Thymus (tissue), 11 donors: ENCODE results near the gene GARIN5B. TPM values are rescaled to one million over a fixed set of nuclear protein-coding genes. Genes with fewer than 3 reads are reported as not detected.
A peak's percentile ranks its signal among the peaks of the same experiment; 100 is the strongest.
"Not testable (repeated sequence)": the region's sequence is repeated elsewhere in the genome, so short reads cannot be mapped to it uniquely, and the experiment has no call there.

Source experiments
- DNase-seq, 9 donors: peaks; one replicate each; pipeline ENCODE4 v3.0.0-alpha.2; 2013; ENCODE audit warnings: low spot score in 9 of 9, low read depth in 6 of 9, missing footprints in 1 of 9
- H3K27ac ChIP-seq, 2 donors: one replicate each; pipeline ENCODE4 v1.5.1; 2013; ENCODE audit warnings: control low read depth in 1 of 2, low read depth in 1 of 2, low read length in 1 of 2, mild to moderate bottlenecking in 1 of 2, moderate library complexity in 1 of 2
- H3K27me3 ChIP-seq, 2 donors: one replicate each; pipeline ENCODE4 v1.5.1; 2013; ENCODE audit warnings: low read length in 1 of 2; ENCODE audit not compliant: control insufficient read depth in 2 of 2, insufficient read depth in 1 of 2
- H3K36me3 ChIP-seq, 2 donors: one replicate each; pipeline ENCODE4 v1.5.1; 2013; ENCODE audit warnings: low read length in 1 of 2, mild to moderate bottlenecking in 1 of 2, moderate library complexity in 1 of 2; ENCODE audit not compliant: control insufficient read depth in 2 of 2, insufficient read depth in 2 of 2
- H3K4me1 ChIP-seq, 2 donors: one replicate each; pipeline ENCODE4 v1.5.1; 2013; ENCODE audit warnings: low read length in 2 of 2; ENCODE audit not compliant: control insufficient read depth in 2 of 2, insufficient read depth in 2 of 2
- H3K4me3 ChIP-seq, 2 donors: one replicate each; pipeline ENCODE4 v1.5.1; 2013; ENCODE audit warnings: low read length in 2 of 2, control low read depth in 1 of 2, mild to moderate bottlenecking in 1 of 2
- H3K9me3 ChIP-seq, 2 donors: one replicate each; pipeline ENCODE4 v1.5.1; 2013; ENCODE audit warnings: low read length in 1 of 2, mild to moderate bottlenecking in 1 of 2; ENCODE audit not compliant: control insufficient read depth in 2 of 2, insufficient read depth in 1 of 2
- WGBS: extraction: QIAGEN DNeasy Blood & Tissue Kit; methylation state at CpG from one replicate; pipeline ENCODE4 v1.1.7; 2013; 5-methylcytosine and 5-hydroxymethylcytosine counted together
- polyA plus RNA-seq: library from polyadenylated mRNA; stranded (reverse); fragments of 200-250 nt; gene quantifications from one replicate; pipeline ENCODE4 v1.2.3, GENCODE V29; 2013
- total RNA-seq: library from RNA; stranded (reverse); fragments of 120-200 nt; gene quantifications from one replicate; pipeline ENCODE4 v1.2.4, GENCODE V29; 2013
- donor health status: healthy.

GARIN5B gene
- total and polyA plus RNA-seq, 2 donors, result 0.05 TPM; not detected in 1

GRCh38 chr19:55339105-55339888 is 23.8 kb downstream of the GARIN5B start, which contains the start of gene KMT5C:
KMT5C (plus strand) TSS chr19:55339876; CDS start chr19:55341937, 2,061 bp downstream.
- Histone ChIP-seq H3K27me3 (peaks cover 0 to 4% of the 10 kb centered on the region in 2 donors), H3K9me3 (peaks cover 0 to 2% of the 10 kb centered on the region in 2 donors), H3K4me1 (peaks cover 11 to 26% of the 10 kb centered on the region in 2 donors), H3K4me3 (peak within 1 kb of the TSS; percentile 64 to 70), H3K36me3 (peaks cover 19 to 27% of the 10 kb centered on the region in 2 donors), H3K27ac (peak within 1 kb of the TSS; percentile 95 to 97)
- DNase-seq, result peak; percentile 100
- WGBS, result under 1% methylated on average over 63 of the region's 63 CpGs

DNA sequence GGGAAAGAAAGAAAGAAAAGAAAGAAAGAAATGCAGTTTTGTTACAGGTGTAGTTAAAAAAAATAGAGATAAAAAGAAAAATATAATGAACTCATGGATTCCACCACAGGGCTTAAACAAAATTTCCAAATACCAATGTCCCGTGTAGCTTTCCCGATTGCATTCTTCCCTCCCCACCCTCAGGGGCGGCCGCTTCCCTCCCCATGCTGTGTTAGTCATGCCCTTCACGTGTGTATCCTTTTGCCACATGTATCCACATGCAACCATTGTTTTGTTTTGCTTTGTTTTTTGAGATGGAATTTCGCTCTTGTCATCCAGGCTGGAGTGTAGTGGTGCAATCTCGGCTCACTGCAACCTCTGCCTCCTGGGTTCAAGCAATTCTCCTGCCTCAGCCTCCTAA is 27.0 kb downstream of the GARIN5B start:
- DNase-seq, result no peak
- Histone ChIP-seq H3K4me3 (no peak overlapping the region), H3K27me3 (peaks cover 0 to 4% of the 10 kb centered on the region in 2 donors), H3K36me3 (no peaks in the 10 kb centered on the region), H3K9me3 (peaks cover 0 to 2% of the 10 kb centered on the region in 2 donors), H3K27ac (no peak overlapping the region), H3K4me1 (peaks cover 5 to 20% of the 10 kb centered on the region in 2 donors)
- 92% methylated on average over 7 of the region's 7 CpGs for WGBS

- Histone ChIP-seq H3K4me3 (no peak overlapping the region), H3K4me1 (peaks cover 0 to 8% of the 10 kb centered on the region in 2 donors), H3K9me3 (no peaks in the 10 kb centered on the region), H3K27ac (no peak overlapping the region), H3K36me3 (no peaks in the 10 kb centered on the region), H3K27me3 (peaks cover 0 to 4% of the 10 kb centered on the region in 2 donors)
- WGBS, result 95% methylated on average over 11 of the region's 11 CpGs
- DNase-seq, result no peak
Observed at GRCh38 chr19:55333870-55334269, 29.2 kb downstream of the GARIN5B start.

DNA sequence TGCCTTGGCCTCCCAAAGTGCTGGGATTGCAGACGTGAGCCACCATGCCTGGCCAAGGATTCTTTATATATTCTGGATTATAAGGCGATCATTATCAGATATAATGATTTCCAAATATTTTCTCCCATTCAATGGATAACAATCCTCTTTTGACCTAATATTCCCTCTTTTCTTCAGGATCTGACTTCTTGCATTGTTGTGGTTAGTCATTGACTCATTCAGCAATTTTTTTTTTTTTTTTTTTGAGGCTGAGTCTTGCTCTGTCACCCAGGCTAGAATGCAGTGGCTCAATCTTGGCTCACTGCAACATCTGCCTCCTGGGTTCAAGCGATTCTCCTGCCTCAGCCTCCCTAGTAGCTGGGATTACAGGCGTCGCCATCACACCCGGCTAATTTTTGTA is 33.3 kb downstream of the GARIN5B start:
- not testable (repeated sequence) for H3K27ac ChIP-seq, H3K4me3 ChIP-seq, H3K9me3 ChIP-seq, H3K36me3 ChIP-seq, H3K27me3 ChIP-seq, H3K4me1 ChIP-seq, DNase-seq
- WGBS, result 97% methylated on average over 6 of the region's 6 CpGs

DNA sequence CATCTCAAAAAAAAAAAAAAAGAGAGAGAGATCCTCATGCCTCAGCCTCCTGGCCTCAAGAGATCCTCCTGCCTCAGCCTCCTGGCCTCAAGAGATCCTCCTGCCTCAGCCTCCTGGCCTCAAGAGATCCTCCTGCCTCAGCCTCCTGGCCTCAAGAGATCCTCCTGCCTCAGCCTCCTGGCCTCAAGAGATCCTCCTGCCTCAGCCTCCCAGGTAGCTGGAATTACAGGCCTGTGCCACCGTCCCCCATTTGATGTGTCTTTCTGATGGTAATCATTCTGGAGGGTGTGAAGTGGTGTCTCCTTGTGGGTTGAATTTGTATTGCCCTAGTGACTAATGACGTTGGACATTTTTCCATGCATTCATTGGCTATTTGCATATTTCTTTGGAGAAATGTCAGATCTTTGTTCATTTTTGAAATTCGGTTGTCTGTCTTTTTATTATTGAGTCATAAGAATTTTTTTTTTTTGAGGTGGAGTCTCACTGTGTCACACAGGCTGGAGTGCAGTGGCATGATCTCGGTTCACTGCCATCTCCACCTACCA is 34.2 kb downstream of the GARIN5B start:
- H3K9me3 ChIP-seq, H3K36me3 ChIP-seq, H3K4me3 ChIP-seq, H3K4me1 ChIP-seq, H3K27me3 ChIP-seq, DNase-seq, H3K27ac ChIP-seq: not testable (repeated sequence)
- 93% methylated on average over 4 of the region's 4 CpGs for WGBS

- H3K9me3 ChIP-seq, result no peaks in the 10 kb centered on the region
- no peak for DNase-seq
- peaks cover 0 to 19% of the 10 kb centered on the region in 2 donors for H3K4me1 ChIP-seq
- H3K27me3 ChIP-seq, result no peaks in the 10 kb centered on the region
- H3K4me3 ChIP-seq, result no peak within 1 kb of the TSS
- no peaks in the 10 kb centered on the region for H3K36me3 ChIP-seq
- 55% methylated on average over 14 of the region's 14 CpGs for whole genome bisulfite sequencing
- H3K27ac ChIP-seq, result peak within 1 kb of the TSS; percentile 5 to 17
Observed at GRCh38 chr19:55325172-55325571, 37.9 kb downstream of the GARIN5B start, which contains the start of gene TMEM150B. TMEM150B (minus strand) TSS chr19:55325341; CDS start chr19:55321036, 4,305 bp downstream.

- Histone ChIP-seq H3K27ac (peak overlapping the region; percentile 5 to 17), H3K27me3 (no peaks in the 10 kb centered on the region), H3K4me1 (peaks cover 0 to 19% of the 10 kb centered on the region in 2 donors), H3K9me3 (no peaks in the 10 kb centered on the region), H3K36me3 (no peaks in the 10 kb centered on the region), H3K4me3 (no peak overlapping the region)
- no peak for DNase-seq
- WGBS, result 96% methylated on average over 6 of the region's 6 CpGs
Observed at GRCh38 chr19:55324662-55325061, 38.4 kb downstream of the GARIN5B start.

GRCh38 chr19:55322204-55322885 is 40.7 kb downstream of the GARIN5B start:
- DNase-seq, result no peak
- Histone ChIP-seq H3K9me3 (no peaks in the 10 kb centered on the region), H3K4me1 (peaks cover 0 to 19% of the 10 kb centered on the region in 2 donors), H3K36me3 (no peaks in the 10 kb centered on the region), H3K27ac (no peak overlapping the region), H3K27me3 (no peaks in the 10 kb centered on the region), H3K4me3 (no peak overlapping the region)
- 60% methylated on average over 12 of the region's 12 CpGs for WGBS
